Measurements from ENCODE around the gene NUDCD3. TPM values are rescaled to one million over a fixed set of nuclear protein-coding genes. Genes with fewer than 3 reads are reported as not detected.

Gene NUDCD3
- total and polyA plus RNA-seq, 4 donors: 24.8 to 91.0 (median 52.4) TPM

GRCh38 chr7:44394112-44394447 is 96.4 kb downstream of the NUDCD3 start:
- no peak overlapping the region for H3K4me3 ChIP-seq
- H3K36me3 ChIP-seq (ENCODE audit: control insufficient read depth in 4 of 4, insufficient read depth in 4 of 4, low read length in 4 of 4): peaks cover 4 to 28% (median 13%) of the 10 kb centered on the region in 4 donors
- no peaks in the 10 kb centered on the region for H3K27me3 ChIP-seq (ENCODE audit: control insufficient read depth in 3 of 3, insufficient read depth in 3 of 3, low read length in 2 of 3)
- ATAC-seq (ENCODE audit: insufficient read depth, low FRiP score) (no peak), DNase-seq (no peak)
- H3K9me3 ChIP-seq (ENCODE audit: control insufficient read depth in 4 of 4, insufficient read depth in 3 of 4, low read length in 3 of 4): no peaks in the 10 kb centered on the region
- peaks cover 0 to 13% (median 7%) of the 10 kb centered on the region in 5 donors for H3K4me1 ChIP-seq (ENCODE audit: control insufficient read depth in 5 of 5, insufficient read depth in 5 of 5, low read length in 5 of 5)
- no peak overlapping the region for H3K9ac ChIP-seq (ENCODE audit: insufficient read depth in 1 of 2, low read length in 2 of 2)
- WGBS, 2 donors: 97 to 98% methylated on average over 6 of the region's 6 CpGs
- no peak for TF ChIP-seq CTCF (IDR thresholded peaks at IDR 0.05; ENCODE audit: control extremely low read depth, extremely low read depth)
- H3K27ac ChIP-seq (ENCODE audit: low read depth in 1 of 2, low read length in 1 of 2): no peak overlapping the region

- Histone ChIP-seq H3K9ac (ENCODE audit: insufficient read depth in 1 of 2, low read length in 2 of 2) (no peak overlapping the region), H3K9me3 (ENCODE audit: control insufficient read depth in 4 of 4, insufficient read depth in 3 of 4, low read length in 3 of 4) (no peaks in the 10 kb centered on the region), H3K27ac (ENCODE audit: low read depth in 1 of 2, low read length in 1 of 2) (no peak overlapping the region), H3K4me3 (no peak overlapping the region), H3K4me1 (ENCODE audit: control insufficient read depth in 5 of 5, insufficient read depth in 5 of 5, low read length in 5 of 5) (peaks cover 0 to 13% (median 7%) of the 10 kb centered on the region in 5 donors), H3K27me3 (ENCODE audit: control insufficient read depth in 3 of 3, insufficient read depth in 3 of 3, low read length in 2 of 3) (no peaks in the 10 kb centered on the region), H3K36me3 (ENCODE audit: control insufficient read depth in 4 of 4, insufficient read depth in 4 of 4, low read length in 4 of 4) (peaks cover 10 to 33% (median 18%) of the 10 kb centered on the region in 4 donors)
- DNase-seq: no peak
- no peak for ATAC-seq (ENCODE audit: insufficient read depth, low FRiP score)
- WGBS, 2 donors: 95 to 96% methylated on average over 7 of the region's 7 CpGs
- TF ChIP-seq CTCF (IDR thresholded peaks at IDR 0.05; ENCODE audit: control extremely low read depth, extremely low read depth): no peak
Observed at GRCh38 chr7:44393238-44394111, 97.0 kb downstream of the NUDCD3 start.

GRCh38 chr7:44392618-44393010 is 97.8 kb downstream of the NUDCD3 start:
- Histone ChIP-seq H3K4me1 (ENCODE audit: control insufficient read depth in 5 of 5, insufficient read depth in 5 of 5, low read length in 5 of 5) (peaks cover 0 to 8% (median 0%) of the 10 kb centered on the region in 5 donors), H3K36me3 (ENCODE audit: control insufficient read depth in 4 of 4, insufficient read depth in 4 of 4, low read length in 4 of 4) (peaks cover 11 to 34% (median 22%) of the 10 kb centered on the region in 4 donors), H3K4me3 (no peak overlapping the region), H3K27ac (ENCODE audit: low read depth in 1 of 2, low read length in 1 of 2) (no peak overlapping the region), H3K9ac (ENCODE audit: insufficient read depth in 1 of 2, low read length in 2 of 2) (no peak overlapping the region), H3K27me3 (ENCODE audit: control insufficient read depth in 3 of 3, insufficient read depth in 3 of 3, low read length in 2 of 3) (no peaks in the 10 kb centered on the region), H3K9me3 (ENCODE audit: control insufficient read depth in 4 of 4, insufficient read depth in 3 of 4, low read length in 3 of 4) (no peaks in the 10 kb centered on the region)
- no peak for ATAC-seq (ENCODE audit: insufficient read depth, low FRiP score)
- DNase-seq: no peak
- TF ChIP-seq CTCF (IDR thresholded peaks at IDR 0.05; ENCODE audit: control extremely low read depth, extremely low read depth): no peak

Measured in lung (tissue), 12 donors.